Dendritic cell treated with granulocyte-macrophage colony-stimulating factor and Interleukin-4, amounts not matched to agents 40 ng/mL and 50 ng/mL, for 4 days (primary cell): Measurements from ENCODE around the gene CYGB.
"Not testable (repeated sequence)": the region's sequence is repeated elsewhere in the genome, so short reads cannot be mapped to it uniquely, and the experiment has no call there.

ENCODE experiments used
- H3K27ac Mint-ChIP-seq: one replicate; pipeline ENCODE4 v1.8.0; 2022; ENCODE audit warnings: mild to moderate bottlenecking, mixed read lengths
- H3K27me3 Mint-ChIP-seq: one replicate; pipeline ENCODE4 v1.8.0; 2022; ENCODE audit warnings: mild to moderate bottlenecking, mixed read lengths
- H3K36me3 Mint-ChIP-seq: one replicate; pipeline ENCODE4 v1.8.0; 2022; ENCODE audit warnings: low read depth, mixed read lengths
- H3K4me1 Mint-ChIP-seq: one replicate; pipeline ENCODE4 v1.8.0; 2022; ENCODE audit warnings: low read depth, mixed read lengths
- H3K4me3 Mint-ChIP-seq: one replicate; pipeline ENCODE4 v1.8.0; 2022; ENCODE audit warnings: mild to moderate bottlenecking, moderate library complexity, mixed read lengths
- H3K9me3 Mint-ChIP-seq: one replicate; pipeline ENCODE4 v1.8.0; 2022; ENCODE audit warnings: mixed read lengths
- intact Hi-C: fragments of 100-400 bp; cut with micrococcal nuclease; formaldehyde crosslinking; loops from one replicate; pipeline ENCODE4 v1.15.0; 2022

CYGB gene

DNA sequence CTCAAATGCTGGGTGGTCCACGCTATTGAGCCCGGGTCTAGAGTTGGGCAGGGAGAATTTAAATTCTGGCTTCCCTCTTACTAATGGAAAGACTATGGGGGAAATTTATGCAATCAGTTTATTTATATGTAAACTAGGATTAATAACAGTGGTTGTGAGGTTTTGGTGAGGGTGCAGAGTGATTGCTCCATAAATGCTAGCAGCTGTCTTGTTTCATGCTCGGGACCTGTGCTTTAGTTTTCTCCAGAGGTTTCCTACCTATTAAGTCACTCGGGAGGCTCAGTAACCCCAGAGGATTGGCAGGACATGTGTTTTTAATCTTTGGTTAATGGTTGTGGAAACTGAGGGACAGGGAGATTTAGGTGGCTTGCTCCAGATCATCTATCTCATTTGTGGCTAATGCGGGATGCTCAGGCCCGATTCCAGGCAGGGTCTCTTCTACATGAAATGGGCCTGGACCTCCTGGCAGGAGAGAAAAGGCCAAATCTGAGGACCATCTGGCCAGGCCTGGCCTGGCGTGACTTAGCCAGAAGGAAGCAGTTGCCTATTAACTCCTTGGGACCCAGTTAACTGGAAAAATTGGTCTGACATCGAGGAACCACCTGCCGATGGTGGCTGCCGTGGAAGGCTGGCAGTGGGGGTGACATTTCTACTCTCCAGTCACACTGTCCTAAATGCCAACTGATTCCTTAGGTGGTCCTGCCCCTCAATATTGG is 4.4 kb upstream of the CYGB start:
- peaks cover 77% of the 10 kb centered on the region for H3K27me3 Mint-ChIP-seq
- no peak overlapping the region for H3K4me3 Mint-ChIP-seq
- peaks cover 20% of the 10 kb centered on the region for H3K4me1 Mint-ChIP-seq
- H3K27ac Mint-ChIP-seq, result no peak overlapping the region
- H3K36me3 Mint-ChIP-seq, result no peaks in the 10 kb centered on the region
- intact Hi-C loops, result no loop called here
- H3K9me3 Mint-ChIP-seq, result no peaks in the 10 kb centered on the region

DNA sequence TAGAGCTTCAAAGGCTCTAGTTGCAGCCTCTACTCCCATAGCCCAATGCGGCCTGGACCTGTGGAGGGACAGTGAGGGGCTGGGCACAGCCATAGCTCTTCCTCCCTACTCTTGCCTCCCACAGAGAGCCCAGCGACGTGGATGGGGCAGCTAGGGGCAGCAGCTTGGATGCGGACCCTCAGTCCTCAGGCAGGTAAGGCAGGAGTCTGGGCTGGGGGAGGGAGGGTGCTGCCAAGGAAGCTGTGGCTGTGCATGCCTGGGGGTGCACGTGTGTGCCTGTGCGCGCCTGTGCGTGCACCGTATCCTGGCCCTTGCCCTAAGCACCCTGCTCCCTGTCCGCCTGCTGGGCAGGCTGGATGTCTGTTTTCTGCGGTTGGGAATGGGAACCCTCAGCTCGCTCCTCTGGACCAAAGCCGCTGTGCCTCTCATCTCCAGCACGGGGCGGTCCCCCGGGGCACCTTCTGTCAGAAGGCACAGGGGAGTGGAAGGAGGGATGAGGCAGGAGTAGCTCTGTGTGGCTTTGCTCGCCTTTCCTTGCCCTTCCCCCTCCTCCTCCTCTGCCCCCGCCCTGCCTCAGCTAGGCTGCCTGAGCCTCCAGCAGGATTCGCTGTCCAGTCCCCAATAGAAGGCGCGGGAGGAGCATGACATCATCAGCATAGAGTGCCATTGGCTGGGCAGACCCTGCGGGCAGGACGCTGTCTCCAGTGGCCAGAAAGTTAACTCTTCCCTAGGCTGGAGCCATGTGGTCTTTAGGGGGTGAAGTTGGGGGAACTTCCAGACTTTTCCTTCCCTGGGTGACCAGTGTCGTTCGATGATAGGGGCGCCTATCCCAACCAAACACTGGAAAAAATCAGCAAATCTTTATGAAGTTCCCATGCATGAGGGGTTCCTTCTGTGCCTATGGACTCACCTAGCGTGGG is 3.1 kb upstream of the CYGB start:
- Mint-ChIP-seq H3K4me1 (peaks cover 20% of the 10 kb centered on the region), H3K9me3 (no peaks in the 10 kb centered on the region), H3K36me3 (no peaks in the 10 kb centered on the region), H3K27ac (no peak overlapping the region), H3K4me3 (peak overlapping the region; percentile 72), H3K27me3 (peaks cover 82% of the 10 kb centered on the region)
- intact Hi-C loops, result no loop called here

DNA sequence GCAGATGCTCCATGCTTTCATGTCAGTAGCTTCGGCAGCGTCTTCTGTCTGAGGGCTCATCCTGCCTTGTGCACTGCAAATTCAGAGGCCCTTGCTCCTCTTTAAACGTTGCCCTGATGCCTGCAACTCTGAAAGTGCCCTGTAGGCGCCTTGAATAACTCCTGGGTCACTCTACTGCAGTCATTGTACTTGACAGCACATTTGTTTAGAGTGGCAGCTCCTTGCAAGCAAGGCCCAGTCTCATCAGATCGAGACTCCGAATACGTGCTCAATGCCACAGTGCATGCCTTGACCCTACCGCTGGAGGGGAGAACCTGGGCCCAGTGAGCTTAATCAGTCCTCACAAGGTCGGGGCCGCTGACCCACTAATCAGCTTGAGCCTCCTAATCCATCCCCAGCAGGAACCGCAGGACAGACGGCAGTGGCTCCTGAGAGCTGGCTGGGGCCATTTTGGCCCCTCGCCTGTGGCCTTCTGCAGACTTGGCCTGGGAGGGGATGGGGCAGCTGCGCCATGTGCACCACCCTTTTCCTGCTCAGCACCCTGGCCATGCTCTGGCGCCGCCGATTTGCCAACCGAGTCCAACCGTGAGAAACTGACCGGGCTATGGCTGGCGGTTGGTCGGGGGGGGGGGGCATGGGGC is 2.2 kb upstream of the CYGB start, which contains the start of gene PRCD:
TSS of gene PRCD (plus strand) at position 414 of the 641 bp plus-strand sequence. CDS start at position 512, 98 bp downstream.
- intact Hi-C loops, result no loop called here
- H3K9me3 Mint-ChIP-seq, result no peaks in the 10 kb centered on the region
- H3K27ac Mint-ChIP-seq, result no peak within 1 kb of the TSS
- H3K27me3 Mint-ChIP-seq, result peaks cover 84% of the 10 kb centered on the region
- peak within 1 kb of the TSS; percentile 72 for H3K4me3 Mint-ChIP-seq
- H3K4me1 Mint-ChIP-seq, result peaks cover 19% of the 10 kb centered on the region
- no peaks in the 10 kb centered on the region for H3K36me3 Mint-ChIP-seq

DNA sequence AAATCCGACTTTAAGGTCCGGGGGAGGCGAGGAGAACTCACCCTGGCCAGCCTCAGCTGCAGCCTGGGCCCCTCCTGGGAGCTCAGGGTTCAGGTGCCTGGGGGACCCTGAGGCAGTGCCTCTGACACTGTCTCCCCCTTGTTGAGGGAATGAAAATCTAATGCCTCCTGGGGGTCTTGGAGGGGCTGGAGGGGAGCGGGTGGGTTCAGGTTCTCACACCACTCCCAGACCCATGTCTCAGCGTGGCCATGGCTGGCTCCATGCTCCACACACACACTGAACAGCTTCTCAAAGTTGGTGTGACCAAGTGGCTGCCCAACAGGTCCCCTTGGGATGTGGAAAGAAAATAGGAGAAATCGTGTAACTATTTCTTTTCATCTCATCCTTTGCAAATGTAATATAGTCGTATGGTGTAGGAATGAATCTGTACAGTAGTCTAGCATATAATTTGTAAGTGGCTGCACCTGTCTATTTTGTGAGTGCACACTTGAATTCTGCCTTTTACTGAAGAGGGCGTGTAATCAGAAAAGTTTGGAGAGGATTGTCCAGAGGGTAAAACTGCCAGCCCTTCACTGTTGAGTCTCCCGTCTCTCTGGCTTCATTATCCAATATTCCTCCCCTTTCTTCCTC is 1.5 kb upstream of the CYGB start:
- intact Hi-C loops, result no loop called here
- Mint-ChIP-seq H3K27ac (no peak overlapping the region), H3K27me3 (peaks cover 79% of the 10 kb centered on the region), H3K36me3 (no peaks in the 10 kb centered on the region), H3K4me1 (peaks cover 12% of the 10 kb centered on the region), H3K4me3 (no peak overlapping the region), H3K9me3 (no peaks in the 10 kb centered on the region)

DNA sequence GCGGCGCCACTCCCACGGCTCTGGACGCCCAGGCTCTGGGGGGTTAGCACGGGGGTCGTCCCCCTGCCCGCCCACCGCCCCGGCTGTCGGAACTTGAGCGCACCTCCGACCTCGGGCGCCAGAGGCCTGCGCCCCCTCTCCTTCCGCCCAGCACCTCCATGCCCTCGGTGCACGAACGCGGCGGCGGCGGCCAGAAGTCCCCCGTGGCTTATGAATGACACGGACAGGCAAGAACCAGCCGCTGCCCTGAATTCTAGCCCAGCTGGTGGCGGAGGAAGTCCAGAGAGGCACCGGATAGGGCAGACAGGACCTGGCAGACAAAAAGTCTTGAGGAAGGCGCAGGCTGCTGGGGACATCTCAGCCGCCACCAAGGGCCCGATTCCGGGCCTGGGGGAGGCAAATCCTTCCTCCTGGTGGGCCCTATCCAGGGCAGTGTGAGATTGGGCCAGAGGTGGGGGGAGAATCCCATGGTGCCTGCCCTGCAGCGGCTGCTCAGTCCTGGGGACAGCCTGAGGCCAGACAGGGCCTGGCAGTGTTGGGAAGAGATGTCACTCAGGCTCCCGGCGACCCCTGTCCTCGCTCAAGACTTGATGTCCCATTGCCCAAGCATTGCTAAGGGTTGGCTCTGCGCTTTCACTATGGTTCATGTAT is 897 bp upstream of the CYGB start:
- Mint-ChIP-seq H3K27ac (no peak overlapping the region), H3K9me3 (no peaks in the 10 kb centered on the region), H3K27me3 (peaks cover 74% of the 10 kb centered on the region), H3K4me3 (no peak overlapping the region), H3K4me1 (peaks cover 8% of the 10 kb centered on the region), H3K36me3 (no peaks in the 10 kb centered on the region)
- intact Hi-C loops, result no loop called here

DNA sequence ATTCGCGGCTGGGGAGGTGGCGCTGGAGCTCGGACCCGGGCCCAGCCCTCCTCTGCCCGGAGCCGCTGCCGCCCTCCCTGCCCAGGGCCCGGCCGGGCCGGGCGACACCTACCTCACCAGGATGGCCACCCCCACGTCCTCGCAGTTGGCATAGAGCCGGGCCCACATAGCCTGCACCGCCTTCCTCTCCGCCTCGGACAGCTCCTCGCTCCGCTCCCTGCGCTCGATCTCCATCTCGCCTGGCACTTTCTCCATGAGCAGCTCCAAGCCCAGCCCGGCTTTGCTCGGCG is 276 bp downstream of the CYGB start:
- peaks cover 8% of the 10 kb centered on the region for H3K4me1 Mint-ChIP-seq
- intact Hi-C loops, result no loop called here
- no peak overlapping the region for H3K4me3 Mint-ChIP-seq
- no peaks in the 10 kb centered on the region for H3K9me3 Mint-ChIP-seq
- no peak overlapping the region for H3K27ac Mint-ChIP-seq
- no peaks in the 10 kb centered on the region for H3K36me3 Mint-ChIP-seq
- peaks cover 67% of the 10 kb centered on the region for H3K27me3 Mint-ChIP-seq

DNA sequence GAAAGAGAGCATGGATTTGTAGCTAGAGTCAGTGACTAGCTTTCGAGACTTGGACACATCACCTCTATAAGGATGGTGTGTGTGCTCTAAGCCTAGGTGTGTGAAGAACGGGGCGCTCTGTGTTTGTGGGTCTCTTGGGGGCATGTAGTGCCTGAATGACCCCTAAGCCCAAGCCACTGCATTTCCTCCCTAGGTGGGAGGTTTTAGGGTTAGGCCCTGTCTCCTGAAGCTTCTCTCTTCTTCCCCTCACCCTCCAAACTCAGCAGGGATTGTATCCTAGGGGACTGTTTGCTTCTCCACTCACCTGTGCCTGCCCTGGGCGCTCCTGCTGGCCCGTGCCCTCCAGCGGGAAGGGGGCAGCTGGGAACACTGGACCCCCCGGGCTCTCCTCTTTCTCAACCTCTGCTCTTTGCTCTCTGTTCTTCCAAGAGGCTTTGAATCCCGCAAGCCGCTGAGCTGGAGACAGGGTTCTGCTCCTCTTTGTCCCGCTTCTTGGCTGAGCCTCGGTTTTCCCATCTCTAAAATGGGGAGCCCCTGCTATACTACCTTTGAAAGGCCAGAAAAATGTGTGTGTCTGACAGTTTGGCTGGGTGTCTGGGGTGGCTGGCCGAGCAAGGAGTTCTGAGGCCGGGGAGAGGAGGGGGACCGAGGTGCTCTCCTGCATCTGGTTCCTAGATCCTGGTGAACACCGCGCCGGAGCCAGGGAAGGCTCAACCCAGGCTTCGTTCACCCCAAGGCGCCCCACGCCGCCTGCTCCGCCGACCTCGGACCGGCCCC is 810 bp downstream of the CYGB start:
- H3K4me3 Mint-ChIP-seq, result no peak overlapping the region
- intact Hi-C loops, result no loop called here
- H3K36me3 Mint-ChIP-seq, result no peaks in the 10 kb centered on the region
- H3K4me1 Mint-ChIP-seq, result peaks cover 8% of the 10 kb centered on the region
- H3K9me3 Mint-ChIP-seq, result no peaks in the 10 kb centered on the region
- peaks cover 69% of the 10 kb centered on the region for H3K27me3 Mint-ChIP-seq
- H3K27ac Mint-ChIP-seq, result no peak overlapping the region

DNA sequence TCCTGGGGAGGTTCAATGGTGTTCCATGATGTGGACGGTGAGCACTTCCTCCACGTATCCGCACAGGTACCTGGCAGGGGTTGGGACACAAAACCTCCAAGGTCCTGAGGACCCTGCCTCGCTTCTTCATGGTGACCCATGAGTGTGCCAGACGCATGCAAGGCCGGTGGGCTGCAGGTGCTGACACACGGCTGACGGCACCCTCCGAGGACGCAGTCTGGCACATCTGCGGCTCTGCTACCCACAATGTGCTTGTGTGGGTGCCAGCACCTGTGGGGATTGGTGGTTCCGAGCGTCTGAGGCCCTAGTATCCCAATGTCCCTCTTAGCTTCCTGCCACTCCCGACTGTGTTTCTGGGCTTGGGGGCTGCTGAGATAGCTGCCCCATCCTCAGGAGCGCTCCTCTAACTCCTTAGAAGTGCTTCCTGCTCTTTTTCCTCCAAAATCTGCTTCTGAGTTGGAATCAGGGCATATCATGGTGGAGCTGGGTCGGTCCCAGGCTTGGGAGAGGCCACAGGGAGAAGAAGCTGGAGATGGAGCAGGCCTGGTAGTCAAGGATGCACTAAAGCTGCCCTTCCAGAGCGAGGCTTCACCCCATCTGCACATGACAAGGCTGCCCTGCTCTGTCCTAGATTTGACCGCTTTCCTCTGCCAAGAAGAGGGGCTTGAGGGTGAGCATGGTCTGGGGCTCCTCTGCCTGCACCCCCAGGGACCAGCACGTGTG is 1.6 kb downstream of the CYGB start:
- intact Hi-C loops, result no loop called here
- peaks cover 69% of the 10 kb centered on the region for H3K27me3 Mint-ChIP-seq
- H3K36me3 Mint-ChIP-seq, result no peaks in the 10 kb centered on the region
- H3K4me3 Mint-ChIP-seq, result no peak overlapping the region
- H3K27ac Mint-ChIP-seq, result no peak overlapping the region
- H3K4me1 Mint-ChIP-seq, result peaks cover 8% of the 10 kb centered on the region
- H3K9me3 Mint-ChIP-seq, result no peaks in the 10 kb centered on the region

DNA sequence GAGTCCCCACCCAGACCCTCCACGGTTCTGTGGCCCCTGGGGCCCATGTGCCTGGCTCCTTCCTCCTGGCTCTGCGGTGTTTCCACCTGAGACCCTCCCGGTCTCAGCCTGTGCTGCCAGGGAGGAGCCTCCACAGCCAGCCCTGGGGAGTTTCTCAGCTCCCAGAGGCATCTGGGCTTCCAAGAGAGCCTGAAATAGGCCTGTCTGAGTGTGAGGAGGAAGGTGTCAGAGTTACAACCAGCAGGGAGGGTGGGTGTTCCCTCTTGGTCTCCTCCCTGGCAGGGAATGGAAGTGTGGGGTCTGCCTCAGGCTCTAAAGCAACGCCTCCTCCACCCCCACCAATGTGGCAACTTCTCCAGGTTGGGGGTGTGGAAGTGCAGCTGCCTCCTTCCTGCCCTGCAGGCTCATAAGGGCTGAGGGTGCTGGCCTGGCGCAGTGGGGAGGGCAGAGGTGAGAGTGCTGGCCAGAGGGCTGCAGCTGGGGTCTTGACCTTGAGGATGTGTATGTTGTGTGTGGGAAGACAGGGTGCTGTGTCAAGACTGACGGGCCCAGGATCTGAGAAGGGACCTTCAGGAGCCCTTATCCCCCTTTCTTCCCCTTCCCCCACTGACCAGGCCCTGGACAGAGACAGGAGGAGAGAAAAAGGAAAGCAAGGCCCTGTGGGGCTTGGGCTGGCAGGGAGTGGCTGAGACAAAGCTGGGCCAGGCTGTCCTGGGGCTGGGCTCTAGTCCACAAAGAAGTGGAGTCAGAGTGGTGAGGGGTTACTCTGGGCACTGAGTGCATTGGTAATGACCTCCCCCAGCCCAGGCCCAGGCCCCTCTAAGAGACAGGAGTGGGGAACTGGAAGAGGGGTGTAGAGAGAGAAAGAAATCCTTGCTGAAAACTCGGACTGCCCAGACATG is 2.4 kb downstream of the CYGB start:
- H3K27me3 Mint-ChIP-seq, result peaks cover 65% of the 10 kb centered on the region

DNA sequence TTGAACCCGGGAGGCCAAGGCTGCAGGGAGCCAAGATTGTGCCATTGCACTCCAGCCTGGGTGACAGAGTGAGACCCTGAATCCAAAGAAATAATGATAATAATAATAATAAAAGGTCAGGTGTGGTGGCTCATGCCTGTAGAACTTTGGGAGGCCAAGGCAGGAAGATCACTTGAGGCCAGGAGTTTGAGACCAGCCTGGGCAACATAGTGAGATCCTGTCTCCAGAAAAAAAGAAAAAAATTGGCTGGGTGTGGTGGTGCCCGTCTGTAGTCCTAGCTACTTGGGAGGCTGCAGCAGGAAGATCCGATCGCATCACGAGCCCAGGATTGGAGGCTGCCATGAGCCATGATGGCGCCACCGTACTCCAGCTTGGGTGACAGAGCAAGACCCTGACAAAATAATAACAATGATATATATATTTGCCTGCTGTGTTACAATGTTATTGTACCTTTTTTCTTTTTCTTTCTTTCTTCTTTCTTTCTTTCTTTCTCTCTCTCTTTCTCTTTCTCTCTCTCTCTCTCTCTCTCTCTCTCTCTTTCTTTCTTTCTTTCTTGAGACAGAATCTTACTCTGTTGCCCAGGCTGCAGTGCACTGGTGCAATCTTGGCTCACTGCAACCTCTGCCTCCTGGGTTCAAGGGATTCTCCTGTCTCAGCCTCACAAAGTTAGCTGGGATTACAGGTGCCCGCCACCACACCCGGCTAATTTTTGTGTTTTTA is 3.7 kb downstream of the CYGB start:
- Mint-ChIP-seq H3K27me3 (peaks cover 56% of the 10 kb centered on the region), H3K4me1 (peaks cover 13% of the 10 kb centered on the region)
- H3K9me3 Mint-ChIP-seq, H3K27ac Mint-ChIP-seq, H3K36me3 Mint-ChIP-seq, H3K4me3 Mint-ChIP-seq, intact Hi-C loops: not testable (repeated sequence)

More for the DNA sequence above, 2.4 kb downstream of the CYGB start:
- no peak overlapping the region for H3K4me3 Mint-ChIP-seq
- no peaks in the 10 kb centered on the region for H3K36me3 Mint-ChIP-seq
- H3K27ac Mint-ChIP-seq, result no peak overlapping the region
- intact Hi-C loops, result no loop called here
- H3K9me3 Mint-ChIP-seq, result no peaks in the 10 kb centered on the region
- H3K4me1 Mint-ChIP-seq, result peaks cover 5% of the 10 kb centered on the region

DNA sequence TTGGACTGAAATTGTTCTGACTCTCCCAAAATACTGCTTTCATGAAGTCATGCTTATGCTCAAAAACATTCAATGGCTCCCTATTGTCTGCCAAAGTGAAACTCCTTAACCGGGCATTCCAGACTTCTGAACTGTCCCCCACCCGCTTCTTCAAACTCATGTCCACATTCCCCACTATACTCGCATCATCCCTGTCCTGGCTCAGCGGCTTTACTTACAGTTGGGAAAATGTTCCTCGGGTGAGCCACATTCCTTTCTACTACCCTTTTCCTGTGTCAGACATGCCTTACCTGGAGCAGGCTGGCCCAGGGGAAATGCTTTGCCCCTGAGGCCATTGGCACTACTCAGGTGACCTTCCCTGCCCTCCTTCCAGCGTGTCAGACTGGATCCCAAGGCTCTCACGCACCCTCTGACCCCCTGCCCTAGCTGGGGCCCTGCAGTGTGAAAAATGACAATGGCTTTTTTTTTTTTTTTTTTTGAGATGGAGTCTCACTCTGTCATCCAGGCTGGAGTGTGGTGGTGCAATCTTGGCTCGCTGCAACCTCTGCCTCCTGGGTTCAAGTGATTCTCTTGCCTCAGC is 5.3 kb downstream of the CYGB start:
- Mint-ChIP-seq H3K9me3 (no peaks in the 10 kb centered on the region), H3K27me3 (peaks cover 61% of the 10 kb centered on the region), H3K27ac (no peak overlapping the region), H3K36me3 (no peaks in the 10 kb centered on the region), H3K4me1 (peaks cover 17% of the 10 kb centered on the region), H3K4me3 (no peak overlapping the region)
- intact Hi-C loops, result no loop called here
